NCI-H146 treated with DMSO at 0.1 percent for 48 hours (cell line): ENCODE data around the gene HAPLN3.

Source experiments
- DNase-seq: peaks from one replicate; lab custom pipeline; 2025; ENCODE audit not compliant: unreplicated experiment; lab: John Stamatoyannopoulos, UW

HAPLN3 gene

DNA sequence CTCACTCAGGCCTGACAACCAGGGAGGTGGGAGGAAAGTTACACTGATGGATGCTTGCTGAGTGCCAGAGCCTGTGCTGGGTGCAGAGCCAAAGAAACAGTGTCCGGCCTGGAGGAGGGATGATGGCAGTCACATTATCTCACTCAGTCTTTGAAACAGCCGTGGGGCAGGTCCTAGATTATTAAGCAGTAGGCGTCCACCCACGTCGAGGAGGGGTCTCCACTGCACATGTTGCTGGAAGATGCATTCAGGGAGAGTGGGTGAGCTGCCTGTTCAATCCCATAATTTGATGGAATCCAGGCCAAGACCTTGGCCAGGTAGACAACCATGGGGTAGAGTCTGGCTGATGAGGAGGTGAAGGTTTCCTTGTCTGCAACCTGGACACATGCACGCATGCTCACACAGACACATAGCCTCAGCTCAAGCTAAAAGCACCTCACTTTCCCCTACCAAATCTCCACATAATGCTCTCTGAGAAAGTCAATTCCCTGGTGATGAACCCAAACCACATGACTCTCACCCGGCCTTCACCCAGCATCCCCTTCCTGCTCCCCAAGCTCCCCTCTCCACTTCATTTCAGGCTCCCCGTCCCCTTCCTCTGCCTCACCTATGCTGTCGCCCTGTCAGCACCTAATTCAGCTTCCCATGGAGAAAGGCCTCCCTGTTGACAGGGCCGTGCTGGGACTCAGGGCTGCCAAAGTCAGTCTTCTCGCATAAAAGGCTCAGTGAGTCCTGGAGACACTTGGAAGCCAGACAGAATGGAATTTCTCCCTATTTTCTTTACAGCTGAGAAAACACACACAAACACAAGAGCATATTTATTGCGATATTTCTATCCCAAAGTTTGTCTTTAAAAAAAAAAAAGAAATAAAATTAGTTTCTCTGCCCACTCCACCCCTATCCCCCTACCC, 62.3 kb downstream of the HAPLN3 start:
- no peak for DNase-seq

DNA sequence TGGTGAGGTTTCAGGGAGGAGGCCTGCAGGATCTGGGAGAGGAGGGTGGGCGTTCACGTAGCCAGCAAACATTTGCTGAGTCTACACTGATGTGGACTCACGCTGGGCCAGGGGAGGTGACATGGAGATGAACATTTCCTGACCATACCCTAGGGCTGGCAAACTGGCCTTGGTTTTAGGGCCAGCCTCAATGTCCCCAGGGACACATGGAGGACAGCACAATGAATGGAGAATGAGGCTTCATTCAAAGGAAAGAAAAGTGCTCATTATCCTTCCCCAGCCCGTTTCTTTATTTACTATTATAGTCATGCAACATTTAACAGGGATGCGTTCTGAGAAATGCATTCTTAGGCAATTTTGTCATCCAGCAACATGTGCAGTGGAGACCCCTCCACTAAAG, 65.3 kb downstream of the HAPLN3 start:
- DNase-seq = no peak

DNA sequence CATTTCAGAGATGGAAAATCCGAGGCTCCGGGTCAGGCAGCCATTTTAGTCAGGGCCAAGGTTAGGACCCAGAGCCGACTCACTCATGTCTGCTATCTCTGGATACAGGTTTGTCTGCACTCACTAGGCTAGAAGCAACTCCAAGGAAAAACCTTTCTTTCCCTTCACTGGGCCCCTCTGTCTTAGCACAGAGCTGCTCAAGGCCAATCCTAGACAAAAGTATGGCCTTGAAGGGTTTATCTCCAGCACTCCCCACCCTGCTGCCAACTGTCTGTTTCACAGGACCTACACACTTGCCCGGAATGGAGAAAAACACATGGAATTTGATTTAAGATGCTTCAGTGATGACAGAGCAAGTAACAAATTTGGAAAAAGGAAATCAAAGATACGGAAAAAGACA, 66.6 kb downstream of the HAPLN3 start:
- no peak for DNase-seq
